GM21423 (cell line): ENCODE measurements around the gene HTT.

Experiments used
- ATAC-seq: cut with Tn5 transposase; IDR thresholded peaks from one replicate; pipeline ENCODE4 v1.9.1; 2021; ENCODE audit warnings: mild to moderate bottlenecking, moderate library complexity; ENCODE audit not compliant: unreplicated experiment

HTT gene

DNA sequence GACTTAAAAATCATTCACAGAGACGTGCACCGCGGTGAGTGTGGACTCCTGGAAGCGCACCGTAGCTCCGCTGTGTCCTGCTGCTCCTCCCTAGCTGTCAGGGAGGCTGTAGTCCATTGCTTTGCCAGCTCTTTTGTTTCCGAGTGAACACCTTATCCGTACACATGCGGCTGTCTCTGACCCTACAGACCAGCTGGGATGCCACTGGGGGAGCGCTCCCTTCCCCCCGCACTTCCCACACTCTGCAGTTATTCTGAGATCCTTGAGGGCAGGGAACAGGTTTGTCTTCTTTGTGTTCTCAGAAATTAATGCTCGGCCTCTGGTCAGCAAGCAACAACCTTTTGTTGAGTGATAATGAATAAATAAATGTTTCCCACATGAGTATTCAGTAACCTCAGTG is 140.8 kb downstream of the HTT start:
- no peak for ATAC-seq

GRCh38 chr4:3215733-3216132 is 141.3 kb downstream of the HTT start:
- ATAC-seq = no peak

DNA sequence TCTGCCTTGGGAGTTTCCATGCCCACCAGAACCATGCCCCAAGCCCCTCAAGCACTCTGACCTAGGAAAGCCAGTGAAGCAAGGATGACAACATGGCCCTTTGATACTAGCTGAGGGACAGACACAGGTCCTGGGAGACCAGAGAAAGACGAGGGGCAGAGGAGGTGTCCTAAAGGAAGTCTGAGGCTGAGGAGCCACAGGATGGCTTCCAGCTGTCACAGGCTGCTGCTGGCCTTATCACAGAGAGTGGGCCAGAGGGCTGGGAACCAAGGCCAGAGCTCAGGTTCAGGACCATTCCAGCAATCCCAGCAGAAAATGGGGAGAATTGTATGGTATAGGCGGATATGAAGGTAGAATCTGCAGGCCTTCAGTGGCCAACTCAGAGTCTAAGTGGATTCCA is 142.8 kb downstream of the HTT start:
- no peak for ATAC-seq

DNA sequence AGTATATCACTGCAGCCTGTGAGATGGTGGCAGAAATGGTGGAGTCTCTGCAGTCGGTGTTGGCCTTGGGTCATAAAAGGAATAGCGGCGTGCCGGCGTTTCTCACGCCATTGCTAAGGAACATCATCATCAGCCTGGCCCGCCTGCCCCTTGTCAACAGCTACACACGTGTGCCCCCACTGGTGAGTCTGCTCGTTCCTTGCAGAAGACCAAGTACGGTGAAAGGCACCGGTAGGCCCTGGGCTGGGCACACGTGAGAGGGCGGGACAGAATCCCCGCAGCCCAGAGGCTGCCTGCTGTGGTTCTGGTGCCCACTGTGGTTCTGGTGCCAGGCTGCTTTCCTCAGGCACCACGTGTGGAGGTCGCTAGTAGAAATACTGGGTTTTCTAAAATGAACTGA is 143.3 kb downstream of the HTT start:
- ATAC-seq = no peak

DNA sequence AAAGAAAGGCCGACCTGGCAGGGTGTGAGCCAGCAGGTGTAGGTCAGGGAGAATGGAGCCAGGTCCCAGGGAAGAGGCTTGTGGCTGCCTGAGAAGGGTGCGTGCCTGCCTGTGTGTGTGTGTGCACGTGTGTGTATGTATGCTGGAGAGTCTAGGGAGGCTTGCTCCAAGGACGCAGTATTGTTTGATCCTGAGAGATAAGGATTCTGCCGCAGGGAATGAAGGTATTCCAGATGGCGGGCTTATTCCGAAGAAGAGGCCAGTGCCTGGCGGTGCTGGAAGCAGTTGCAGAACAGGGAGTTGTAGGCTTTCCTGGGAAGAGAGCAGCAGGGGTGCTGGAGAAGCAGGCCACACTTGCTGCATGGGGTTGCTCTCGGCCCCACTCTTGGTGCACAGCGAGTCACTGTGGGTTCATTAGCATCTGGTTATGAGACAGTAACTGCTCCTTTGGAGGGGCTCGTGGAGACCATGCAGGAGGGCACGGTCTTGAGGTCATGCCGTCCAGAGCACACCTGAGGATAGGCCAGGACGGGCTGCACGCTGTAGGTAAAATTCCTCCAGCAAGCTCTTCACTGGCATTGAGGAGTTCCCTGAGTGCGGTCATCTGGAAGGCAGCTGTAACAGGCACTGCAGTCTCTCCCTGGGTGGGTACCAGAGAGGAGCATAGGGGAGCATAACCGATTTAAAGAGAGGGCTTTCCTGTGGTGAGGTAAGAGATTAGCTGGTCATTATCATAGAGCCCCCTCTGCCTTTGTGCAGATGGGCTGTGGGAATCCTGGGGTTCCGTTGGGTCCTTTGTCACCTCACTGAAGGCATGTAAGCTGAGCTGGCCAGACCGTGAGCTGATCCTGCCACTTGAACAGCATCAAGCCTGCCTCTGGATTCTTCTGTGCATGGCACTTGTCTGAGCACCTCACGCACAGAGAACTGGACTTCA is 144.6 kb downstream of the HTT start:
- ATAC-seq = no peak

- ATAC-seq = no peak
These were observed 145.4 kb downstream of the HTT start for GRCh38 chr4:3219761-3220475.

DNA sequence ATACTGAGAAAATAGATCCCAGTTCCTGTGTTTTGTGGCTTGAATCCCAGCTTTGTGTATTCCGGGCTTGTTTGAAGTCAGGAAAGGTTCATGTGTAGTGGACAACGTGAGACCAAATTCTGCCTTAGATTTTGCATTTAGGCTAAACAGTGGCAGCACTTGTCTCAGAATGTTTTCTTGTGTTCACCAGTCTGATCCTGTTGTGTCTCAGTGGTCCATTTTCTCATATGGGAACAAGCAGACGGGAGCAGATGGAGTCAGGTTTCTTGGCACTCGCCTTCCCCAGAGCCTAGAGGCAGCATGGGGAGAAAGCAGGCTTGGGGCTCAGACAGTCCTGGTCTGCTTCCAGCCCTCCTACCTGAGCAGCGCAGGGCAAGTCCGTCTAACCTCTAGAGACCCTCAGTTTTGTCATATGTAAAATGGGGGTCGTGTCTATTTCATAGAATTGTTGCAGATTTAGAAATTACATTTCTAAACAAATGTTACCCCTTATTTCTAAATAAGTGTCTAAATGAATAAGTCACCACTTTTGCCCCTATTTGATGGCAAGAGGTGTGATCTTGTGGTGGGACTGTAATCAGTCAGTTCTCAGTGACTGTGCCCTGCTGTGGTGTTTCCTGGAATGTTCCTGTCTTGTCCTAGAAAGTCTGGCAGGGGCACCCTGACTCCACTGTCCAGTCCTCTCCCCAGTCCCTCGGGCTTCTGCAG is 146.1 kb downstream of the HTT start:
- no peak for ATAC-seq

DNA sequence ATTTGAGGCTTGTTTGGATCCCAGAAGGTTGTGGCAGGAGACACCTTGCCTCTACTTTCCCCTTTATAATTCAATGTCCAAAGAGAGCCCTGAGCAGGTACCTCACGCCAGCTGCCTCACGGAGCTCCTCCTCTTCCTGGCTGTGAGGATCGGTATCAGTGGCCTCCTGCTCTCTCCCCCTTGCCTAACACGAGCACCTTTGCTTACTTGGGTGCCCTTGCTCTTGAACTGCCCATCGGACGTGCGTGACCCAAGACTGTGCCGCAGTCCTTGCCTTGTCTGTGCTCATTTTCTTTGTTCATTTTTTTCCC is 146.7 kb downstream of the HTT start:
- no peak for ATAC-seq

DNA sequence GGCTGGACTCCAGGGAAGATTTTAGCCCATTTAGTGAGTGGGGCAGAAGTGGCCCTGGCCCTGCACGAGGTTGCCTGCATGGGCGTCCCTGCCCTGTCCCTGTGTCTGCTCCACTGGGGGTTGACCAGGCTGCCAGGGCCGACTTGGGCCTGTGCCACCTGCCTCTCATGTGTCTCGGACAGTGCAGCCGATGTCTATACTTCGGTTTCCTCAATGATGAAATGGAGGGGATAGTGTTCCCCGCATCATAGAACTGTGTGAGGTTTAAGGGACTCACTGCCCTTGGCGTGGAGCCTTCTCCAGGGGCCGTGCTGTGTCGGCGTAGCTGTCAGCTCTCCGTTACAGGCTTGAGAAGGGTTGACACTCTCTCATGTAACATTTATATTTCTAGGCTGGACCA is 147.5 kb downstream of the HTT start:
- no peak for ATAC-seq

- no peak for ATAC-seq
These were observed 148.9 kb downstream of the HTT start for GRCh38 chr4:3223346-3223745.

GRCh38 chr4:3223956-3224748 is 149.7 kb downstream of the HTT start:
- ATAC-seq = no peak

DNA sequence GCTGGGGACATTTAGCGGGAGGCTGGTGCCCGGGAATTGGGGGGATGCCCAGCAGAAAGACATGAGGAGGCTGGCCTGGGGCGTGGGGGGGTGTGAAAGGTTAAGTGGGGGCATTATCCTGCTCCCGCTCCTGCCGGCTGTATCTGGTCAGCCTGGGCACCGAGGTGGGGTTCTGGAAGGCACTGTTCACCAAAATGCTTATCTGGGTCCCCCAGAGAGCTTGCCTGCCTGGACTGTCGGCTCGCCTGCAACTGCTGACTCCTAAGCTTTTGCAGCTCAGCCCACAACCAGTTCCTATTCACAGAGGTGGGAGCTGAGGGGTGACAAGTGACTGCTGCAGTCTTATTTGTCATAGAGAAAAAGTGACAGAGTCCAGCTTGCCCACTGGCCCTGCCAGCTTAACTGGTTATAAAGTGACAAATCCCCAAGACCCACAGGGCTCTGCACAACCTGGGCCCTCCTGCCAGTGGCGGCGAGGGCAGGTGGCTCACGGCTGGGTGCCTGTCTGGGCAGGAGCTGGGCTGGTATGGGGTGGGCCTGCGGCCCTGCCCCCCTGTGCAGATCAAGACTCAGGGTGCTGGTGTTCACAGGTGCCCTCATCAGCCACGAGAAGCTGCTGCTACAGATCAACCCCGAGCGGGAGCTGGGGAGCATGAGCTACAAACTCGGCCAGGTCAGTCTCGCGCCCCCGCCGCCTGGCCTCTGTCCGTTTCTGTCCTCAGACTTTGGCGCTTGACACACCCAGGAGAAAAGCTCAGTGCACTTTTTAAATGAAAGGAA is 150.8 kb downstream of the HTT start:
- no peak for ATAC-seq

DNA sequence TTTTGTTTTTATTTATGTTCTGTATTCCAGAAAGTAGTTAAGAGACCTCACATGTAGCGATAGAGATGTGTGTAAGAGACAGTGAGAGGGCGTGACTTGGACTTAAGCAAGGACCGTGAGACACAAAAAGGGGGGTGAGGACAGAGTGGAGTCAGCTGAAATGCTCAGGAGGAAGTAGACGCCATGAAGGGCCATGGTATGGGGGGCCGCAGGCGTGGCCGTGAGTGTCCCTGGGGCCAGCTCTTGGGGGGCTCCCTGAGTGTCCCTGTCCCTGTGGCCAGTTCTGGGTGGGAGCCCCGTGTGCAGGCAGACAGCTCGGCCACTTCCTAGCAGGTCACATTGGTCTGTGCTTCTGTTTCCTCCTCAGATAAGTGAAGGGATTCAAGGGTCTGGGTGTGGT is 151.5 kb downstream of the HTT start:
- ATAC-seq = no peak

DNA sequence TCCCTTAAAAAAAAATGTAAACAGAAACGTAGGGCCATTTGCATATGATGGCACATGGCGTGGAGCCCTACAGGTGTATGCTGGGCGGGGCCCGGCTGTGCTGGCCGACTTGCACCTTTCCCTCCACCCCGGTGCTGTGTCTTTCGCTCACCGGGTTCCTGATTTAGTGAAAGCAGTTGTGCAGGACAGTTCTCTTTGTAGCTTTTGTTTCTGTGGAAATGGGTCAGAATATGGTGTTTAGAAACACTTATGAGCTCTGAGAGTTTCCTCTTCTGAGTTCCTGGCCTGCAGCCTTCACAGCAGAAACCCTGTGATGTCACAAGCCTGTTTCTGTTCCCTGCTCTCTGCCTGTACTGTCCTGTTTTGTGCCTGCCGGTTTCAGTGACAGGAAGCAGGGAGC is 152.0 kb downstream of the HTT start:
- no peak for ATAC-seq

- ATAC-seq = no peak
These were observed 152.5 kb downstream of the HTT start for GRCh38 chr4:3226944-3227343.

- ATAC-seq = no peak
These were observed 153.6 kb downstream of the HTT start for GRCh38 chr4:3227878-3228675.

GRCh38 chr4:3228881-3229280 is 154.4 kb downstream of the HTT start:
- ATAC-seq = no peak

DNA sequence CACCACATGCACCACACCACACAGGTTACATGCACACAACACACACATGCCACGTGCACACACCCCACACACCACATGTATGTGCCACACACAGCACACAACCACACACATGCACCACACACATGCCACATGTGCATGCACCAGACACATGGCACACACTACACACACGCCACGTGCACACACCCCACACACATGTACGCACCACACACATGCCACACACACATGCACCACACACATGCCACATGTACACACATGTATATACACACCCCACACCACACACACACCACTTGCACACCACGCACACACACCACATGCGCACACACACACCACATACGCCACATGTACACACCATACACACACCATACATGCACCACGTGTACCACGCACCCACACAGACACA is 154.8 kb downstream of the HTT start:
- no peak for ATAC-seq

DNA sequence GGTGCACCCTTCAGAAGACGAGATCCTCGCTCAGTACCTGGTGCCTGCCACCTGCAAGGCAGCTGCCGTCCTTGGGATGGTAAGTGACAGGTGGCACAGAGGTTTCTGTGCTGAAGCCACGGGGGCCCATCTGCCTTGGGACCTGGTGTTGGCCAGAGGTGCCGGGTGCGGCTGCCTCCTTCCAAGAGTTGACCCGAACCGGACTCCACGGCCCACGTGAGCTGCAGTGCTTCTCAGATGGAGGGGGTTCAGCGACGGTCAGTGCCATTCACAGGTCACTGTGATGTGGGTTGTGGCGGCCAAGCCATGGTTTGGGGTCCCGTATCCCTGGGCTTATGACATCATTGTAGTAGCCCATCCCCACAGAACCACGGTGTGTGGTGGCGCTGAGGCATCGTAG is 155.5 kb downstream of the HTT start:
- ATAC-seq = no peak
